ENCODE data around the gene MGAT3. TPM values are rescaled to one million over a fixed set of nuclear protein-coding genes. Genes with fewer than 3 reads are reported as not detected.
A peak's percentile ranks its signal among the peaks of the same experiment; 100 is the strongest.

The MGAT3 gene
- total RNA-seq, 2 experiments from 2014 or later, result 0.17 TPM; not detected in 1

- peaks cover 31% of the 10 kb centered on the region for H3K4me1 Mint-ChIP-seq (ENCODE audit: low read depth)
- no peak for ATAC-seq (ENCODE audit: poor library complexity)
- H3K27me3 Mint-ChIP-seq, result peaks cover 35% of the 10 kb centered on the region
- peak overlapping the region; percentile 43 for H3K4me3 Mint-ChIP-seq
- H3K9me3 ChIP-seq (ENCODE audit: control insufficient read depth in 1 of 2, insufficient read depth in 1 of 2, low read length in 2 of 2), result peaks cover 0 to 20% of the 10 kb centered on the region in 2 experiments
- H3K4me1 ChIP-seq (ENCODE audit: insufficient read depth, low read length), result peaks cover 27% of the 10 kb centered on the region
- no peaks in the 10 kb centered on the region for H3K9me3 Mint-ChIP-seq
- no peaks in the 10 kb centered on the region for H3K36me3 Mint-ChIP-seq (ENCODE audit: low read depth)
- no peak overlapping the region for H3K27ac ChIP-seq (ENCODE audit: low read depth in 1 of 2, low read length in 2 of 2)
- TF ChIP-seq CTCF (IDR thresholded peaks at IDR 0.05), result no peak
- ChIA-PET CTCF (no interaction called here), POLR2A (interaction anchor here (1.4 kb wide), 1 partner anchor 42 kb away, joined by 6 read pairs; no protein-coding TSS in a partner anchor)
- H3K36me3 ChIP-seq (ENCODE audit: insufficient read depth, low read length), result no peaks in the 10 kb centered on the region
- intact Hi-C loops (cut with DNase I, micrococcal nuclease), result no loop called here
- peaks cover 20 to 21% of the 10 kb centered on the region in 2 experiments for H3K27me3 ChIP-seq (ENCODE audit: control insufficient read depth in 1 of 2, insufficient read depth in 2 of 2, low read length in 2 of 2)
- no peak overlapping the region for H3K27ac Mint-ChIP-seq
- no peak overlapping the region for H3K4me3 ChIP-seq (ENCODE audit: low read length)
- no peak for DNase-seq
Observed at GRCh38 chr22:39453765-39454378, 2.9 kb upstream of the MGAT3 start.

- Histone ChIP-seq H3K4me3 (ENCODE audit: low read length) (no peak overlapping the region), H3K36me3 (ENCODE audit: insufficient read depth, low read length) (no peaks in the 10 kb centered on the region), H3K4me1 (ENCODE audit: insufficient read depth, low read length) (peaks cover 25% of the 10 kb centered on the region), H3K27me3 (ENCODE audit: control insufficient read depth in 1 of 2, insufficient read depth in 2 of 2, low read length in 2 of 2) (peaks cover 22 to 24% of the 10 kb centered on the region in 2 experiments), H3K27ac (ENCODE audit: low read depth in 1 of 2, low read length in 2 of 2) (no peak overlapping the region), H3K9me3 (ENCODE audit: control insufficient read depth in 1 of 2, insufficient read depth in 1 of 2, low read length in 2 of 2) (peaks cover 0 to 20% of the 10 kb centered on the region in 2 experiments)
- intact Hi-C loops (cut with DNase I, micrococcal nuclease), result no loop called here
- H3K36me3 Mint-ChIP-seq (ENCODE audit: low read depth), result no peaks in the 10 kb centered on the region
- no peak for ATAC-seq (ENCODE audit: poor library complexity)
- H3K27ac Mint-ChIP-seq, result no peak overlapping the region
- TF ChIP-seq CTCF (IDR thresholded peaks at IDR 0.05), result no peak
- DNase-seq, result no peak
- no peaks in the 10 kb centered on the region for H3K9me3 Mint-ChIP-seq
- H3K4me3 Mint-ChIP-seq, result no peak overlapping the region
- H3K27me3 Mint-ChIP-seq, result peaks cover 38% of the 10 kb centered on the region
- POLR2A ChIA-PET, result interaction anchor here (1.4 kb wide), 1 partner anchor 42 kb away, joined by 6 read pairs; no protein-coding TSS in a partner anchor
- peaks cover 27% of the 10 kb centered on the region for H3K4me1 Mint-ChIP-seq (ENCODE audit: low read depth)
- CTCF ChIA-PET, result no interaction called here
Observed at GRCh38 chr22:39454385-39454871, 2.4 kb upstream of the MGAT3 start.

GRCh38 chr22:39457198-39457555 is 365 bp downstream of the MGAT3 start:
- CTCF ChIA-PET, result no interaction called here
- POLR2A ChIA-PET, result no interaction called here
- Histone ChIP-seq H3K36me3 (ENCODE audit: insufficient read depth, low read length) (no peaks in the 10 kb centered on the region), H3K4me1 (ENCODE audit: insufficient read depth, low read length) (peaks cover 19% of the 10 kb centered on the region), H3K27ac (ENCODE audit: low read depth in 1 of 2, low read length in 2 of 2) (no peak overlapping the region), H3K9me3 (ENCODE audit: control insufficient read depth in 1 of 2, insufficient read depth in 1 of 2, low read length in 2 of 2) (peaks cover 0 to 20% of the 10 kb centered on the region in 2 experiments), H3K27me3 (ENCODE audit: control insufficient read depth in 1 of 2, insufficient read depth in 2 of 2, low read length in 2 of 2) (peaks cover 24 to 25% of the 10 kb centered on the region in 2 experiments), H3K4me3 (ENCODE audit: low read length) (no peak overlapping the region)
- intact Hi-C loops (cut with DNase I, micrococcal nuclease), result loop anchor here in 1 of 2 experiments (5.0 kb wide), 1 partner anchor 55 kb away; no protein-coding TSS in a partner anchor
- no peaks in the 10 kb centered on the region for H3K9me3 Mint-ChIP-seq
- H3K4me1 Mint-ChIP-seq (ENCODE audit: low read depth), result peaks cover 21% of the 10 kb centered on the region
- H3K36me3 Mint-ChIP-seq (ENCODE audit: low read depth), result no peaks in the 10 kb centered on the region
- DNase-seq, result peak in 2 of 14 experiments; percentile 14 to 23
- no peak for TF ChIP-seq CTCF (IDR thresholded peaks at IDR 0.05)
- no peak overlapping the region for H3K4me3 Mint-ChIP-seq
- no peak overlapping the region for H3K27ac Mint-ChIP-seq
- peak; percentile 12 for ATAC-seq (ENCODE audit: poor library complexity)
- peaks cover 47% of the 10 kb centered on the region for H3K27me3 Mint-ChIP-seq
